Kidney (tissue), 14 donors: ENCODE measurements around the gene SYNDIG1. TPM values are rescaled to one million over a fixed set of nuclear protein-coding genes. Genes with fewer than 3 reads are reported as not detected.

Experiments used
- DNase-seq, 5 donors: peaks; one replicate each; pipeline ENCODE4 v3.0.0-alpha.2; 2013 to 2020
- FAIRE-seq: peaks from 2 replicates; lab custom pipeline; 2012; peaks lifted over from hg19 to GRCh38; lab: Jason Lieb, UNC
- H3K27ac ChIP-seq, 2 donors: one replicate each; pipeline ENCODE4 v1.7.0; 2013; ENCODE audit warnings: low read depth in 2 of 2, low read length in 2 of 2, inconsistent platforms in 1 of 2
- H3K27me3 ChIP-seq: one replicate; pipeline ENCODE4 v1.7.1; 2013; ENCODE audit warnings: low read length, inconsistent platforms; ENCODE audit not compliant: control insufficient read depth, insufficient read depth
- H3K36me3 ChIP-seq, 3 donors: one replicate each; pipeline versions ENCODE4 v1.7.0 to v1.7.1; 2013; ENCODE audit warnings: low read length in 3 of 3, control low read depth in 1 of 3, inconsistent platforms in 1 of 3; ENCODE audit not compliant: insufficient read depth in 3 of 3, control insufficient read depth in 2 of 3
- H3K4me1 ChIP-seq, 3 donors: one replicate each; pipeline versions ENCODE4 v1.7.0 to v1.7.1; 2013; ENCODE audit warnings: low read length in 3 of 3, inconsistent platforms in 1 of 3, low read depth in 1 of 3; ENCODE audit not compliant: control insufficient read depth in 2 of 3, insufficient read depth in 2 of 3
- H3K4me3 ChIP-seq, 3 donors: one replicate each; pipeline versions ENCODE4 v1.7.0 to v1.8.1; 2013; ENCODE audit warnings: low read length in 3 of 3, control low read depth in 1 of 3, inconsistent platforms in 1 of 3
- H3K9ac ChIP-seq, 3 donors: one replicate each; pipeline versions ENCODE4 v1.7.0 to v1.7.1; 2013; ENCODE audit warnings: low read length in 3 of 3, control low read depth in 1 of 3, inconsistent platforms in 1 of 3
- H3K9me3 ChIP-seq, 3 donors: one replicate each; pipeline versions ENCODE4 v1.7.0 to v1.7.1; 2013; ENCODE audit warnings: low read length in 3 of 3, control low read depth in 1 of 3, inconsistent platforms in 1 of 3; ENCODE audit not compliant: control insufficient read depth in 2 of 3, insufficient read depth in 1 of 3
- CTCF ChIP-seq: IDR thresholded peaks from 3 replicates; pipeline ENCODE4 v1.5.1; 2012; ENCODE audit warnings: mild to moderate bottlenecking, moderate library complexity, borderline replicate concordance; ENCODE audit not compliant: insufficient read depth; ENCODE audit errors: extremely low read depth
- intact Hi-C: fragments of 100-400 bp; cut with DNase I; formaldehyde crosslinking; loops from one replicate; pipeline ENCODE4 v1.11.1; 2022
- polyA plus RNA-seq: library from polyadenylated mRNA; stranded (reverse); fragments of 350-450 nt; fragmentation: Illumina TruSeq; extraction: RNeasy Lipid Tissue Mini Kit (QIAGEN cat#74804); gene quantifications from one replicate; pipeline ENCODE4 v1.2.3, GENCODE V29; 2014; ENCODE audit warnings: low read depth, low replicate concordance; ENCODE audit not compliant: insufficient read depth
- total RNA-seq: library from RNA; stranded (reverse); fragmentation: NEBNext Ultra II Directional; extraction: Animal tissue kit (Norgen Biotek cat#: 25700); gene quantifications from one replicate; pipeline ENCODE4 v1.2.1, GENCODE V29; 2021
- donor health status: control.
- donor health status: control.
- donor health status: control.
- donor health status: control.
- donor health status: control.
- donor health status: DM: yes; HTN: yes; CAD: no.
- donor health status: Normal renal cell carcinoma (clear cell type).

SYNDIG1 gene
- total and polyA plus RNA-seq, 2 donors from 2014 or later: 5.4 to 8.2 TPM

GRCh38 chr20:24617757-24618450 lies 148.5 kb downstream of the SYNDIG1 start:
- H3K9ac ChIP-seq: no peak overlapping the region
- no peaks in the 10 kb centered on the region for H3K9me3 ChIP-seq
- no peak for TF ChIP-seq CTCF
- no peak for DNase-seq
- no peak for FAIRE-seq
- no peaks in the 10 kb centered on the region for H3K4me1 ChIP-seq
- no peak overlapping the region for H3K27ac ChIP-seq
- H3K36me3 ChIP-seq: no peaks in the 10 kb centered on the region
- intact Hi-C loops: no loop called here
- H3K27me3 ChIP-seq: no peaks in the 10 kb centered on the region
- H3K4me3 ChIP-seq: no peak overlapping the region

- no peak for TF ChIP-seq CTCF
- FAIRE-seq: no peak
- no peak for DNase-seq
- no peaks in the 10 kb centered on the region for H3K9me3 ChIP-seq
- no peaks in the 10 kb centered on the region for H3K4me1 ChIP-seq
- no peak overlapping the region for H3K9ac ChIP-seq
- intact Hi-C loops: no loop called here
- H3K27ac ChIP-seq: no peak overlapping the region
- H3K27me3 ChIP-seq: no peaks in the 10 kb centered on the region
- no peak overlapping the region for H3K4me3 ChIP-seq
- no peaks in the 10 kb centered on the region for H3K36me3 ChIP-seq
These were observed 149.3 kb downstream of the SYNDIG1 start for GRCh38 chr20:24618739-24619138.

GRCh38 chr20:24619212-24619611 lies 149.8 kb downstream of the SYNDIG1 start:
- no peaks in the 10 kb centered on the region for H3K9me3 ChIP-seq
- H3K9ac ChIP-seq: no peak overlapping the region
- H3K4me1 ChIP-seq: no peaks in the 10 kb centered on the region
- H3K27ac ChIP-seq: no peak overlapping the region
- DNase-seq (no peak), FAIRE-seq (no peak)
- H3K36me3 ChIP-seq: no peaks in the 10 kb centered on the region
- H3K4me3 ChIP-seq: no peak overlapping the region
- H3K27me3 ChIP-seq: no peaks in the 10 kb centered on the region
- no peak for TF ChIP-seq CTCF
- intact Hi-C loops: no loop called here
